ENCODE results near the gene CDCA4. TPM values are rescaled to one million over a fixed set of nuclear protein-coding genes. Genes with fewer than 3 reads are reported as not detected.

The CDCA4 gene
- total RNA-seq, 1 donor from 2014 or later: 33.2 TPM

DNA sequence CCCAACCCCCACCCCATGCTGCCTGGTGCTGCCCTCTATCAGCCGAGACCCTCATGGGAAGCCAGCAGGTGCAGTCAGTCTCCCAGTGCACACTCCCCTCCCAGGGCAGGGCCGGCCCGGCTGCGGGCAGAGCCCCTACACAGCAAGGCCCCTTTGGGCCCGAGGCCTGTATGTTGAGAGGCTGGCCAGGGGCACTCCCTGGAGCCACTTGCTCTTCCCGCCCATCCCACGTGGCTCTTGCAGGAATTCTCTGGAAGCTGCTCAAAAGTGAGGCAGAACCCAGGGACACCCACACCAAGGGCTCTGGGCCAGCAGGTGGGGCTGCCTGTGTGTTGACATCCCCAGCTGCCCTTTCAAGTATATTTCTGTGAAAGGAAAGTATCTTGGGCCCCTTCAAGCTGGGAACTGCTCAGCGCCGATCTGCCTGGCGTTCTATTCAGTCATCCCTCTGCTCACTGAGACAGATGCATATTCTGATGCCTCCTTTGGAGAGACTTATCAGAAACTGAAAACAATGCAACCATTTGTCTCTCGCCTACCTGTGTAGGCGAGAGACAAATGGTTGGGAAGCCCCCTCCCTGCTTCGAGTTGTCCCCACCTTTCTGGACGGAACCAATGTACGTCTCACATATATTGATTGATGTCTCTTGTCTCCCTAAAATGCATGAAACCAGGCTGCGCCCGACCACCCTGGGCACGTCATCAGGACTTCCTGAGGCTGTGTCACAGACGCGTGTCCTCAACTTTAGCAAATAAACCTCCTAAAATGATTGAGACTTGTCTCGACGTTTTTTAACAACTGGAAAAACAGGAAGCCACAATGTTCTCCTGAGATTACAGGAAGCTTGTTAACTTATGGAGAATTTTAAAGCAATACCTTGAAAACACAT lies 38.4 kb upstream of the CDCA4 start:
- no peak for DNase-seq (ENCODE audit: low read depth)
- TF ChIP-seq, protein P1, sequence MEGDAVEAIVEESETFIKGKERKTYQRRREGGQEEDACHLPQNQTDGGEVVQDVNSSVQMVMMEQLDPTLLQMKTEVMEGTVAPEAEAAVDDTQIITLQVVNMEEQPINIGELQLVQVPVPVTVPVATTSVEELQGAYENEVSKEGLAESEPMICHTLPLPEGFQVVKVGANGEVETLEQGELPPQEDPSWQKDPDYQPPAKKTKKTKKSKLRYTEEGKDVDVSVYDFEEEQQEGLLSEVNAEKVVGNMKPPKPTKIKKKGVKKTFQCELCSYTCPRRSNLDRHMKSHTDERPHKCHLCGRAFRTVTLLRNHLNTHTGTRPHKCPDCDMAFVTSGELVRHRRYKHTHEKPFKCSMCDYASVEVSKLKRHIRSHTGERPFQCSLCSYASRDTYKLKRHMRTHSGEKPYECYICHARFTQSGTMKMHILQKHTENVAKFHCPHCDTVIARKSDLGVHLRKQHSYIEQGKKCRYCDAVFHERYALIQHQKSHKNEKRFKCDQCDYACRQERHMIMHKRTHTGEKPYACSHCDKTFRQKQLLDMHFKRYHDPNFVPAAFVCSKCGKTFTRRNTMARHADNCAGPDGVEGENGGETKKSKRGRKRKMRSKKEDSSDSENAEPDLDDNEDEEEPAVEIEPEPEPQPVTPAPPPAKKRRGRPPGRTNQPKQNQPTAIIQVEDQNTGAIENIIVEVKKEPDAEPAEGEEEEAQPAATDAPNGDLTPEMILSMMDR (IDR thresholded peaks at IDR 0.05; ENCODE audit: insufficient read depth, low read length, poor library complexity, severe bottlenecking): peak; percentile 4
- Histone ChIP-seq H3K4me3 (ENCODE audit: low read depth, low read length) (no peak overlapping the region), H3K36me3 (ENCODE audit: control insufficient read depth, insufficient read depth, low read length) (no peaks in the 10 kb centered on the region), H3K27me3 (ENCODE audit: control insufficient read depth, insufficient read depth, low read length) (peaks cover 7% of the 10 kb centered on the region)

DNA sequence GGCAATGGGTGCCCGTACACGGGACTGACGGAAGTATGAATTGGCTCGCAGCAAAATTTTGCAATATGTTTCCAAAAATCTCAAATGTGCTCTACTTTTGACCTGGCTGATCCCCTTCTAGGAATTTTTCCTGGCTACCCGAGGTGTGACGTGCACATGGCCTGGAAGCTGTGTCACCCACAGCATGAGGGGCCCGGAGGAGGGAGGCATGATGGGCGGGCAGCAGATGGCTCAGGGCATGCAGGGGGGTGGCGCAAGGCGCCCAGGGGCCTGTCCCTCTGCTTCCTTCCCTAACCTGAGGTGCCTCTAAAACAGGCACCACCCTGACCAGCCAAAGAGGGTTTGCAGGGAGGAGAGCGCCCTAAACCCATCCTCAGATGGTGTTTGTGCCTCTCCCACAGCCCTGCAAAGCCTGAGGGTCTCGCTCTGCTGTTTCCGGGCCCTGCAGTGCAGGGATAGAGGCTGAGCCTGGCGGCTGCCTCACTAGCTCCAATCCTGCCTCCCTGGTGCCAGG lies 37.7 kb upstream of the CDCA4 start:
- Histone ChIP-seq H3K27me3 (ENCODE audit: control insufficient read depth, insufficient read depth, low read length) (peaks cover 7% of the 10 kb centered on the region), H3K4me3 (ENCODE audit: low read depth, low read length) (no peak overlapping the region), H3K36me3 (ENCODE audit: control insufficient read depth, insufficient read depth, low read length) (no peaks in the 10 kb centered on the region)
- DNase-seq (ENCODE audit: low read depth): no peak
- TF ChIP-seq, protein P1 (IDR thresholded peaks at IDR 0.05; ENCODE audit: insufficient read depth, low read length, poor library complexity, severe bottlenecking): no peak

DNA sequence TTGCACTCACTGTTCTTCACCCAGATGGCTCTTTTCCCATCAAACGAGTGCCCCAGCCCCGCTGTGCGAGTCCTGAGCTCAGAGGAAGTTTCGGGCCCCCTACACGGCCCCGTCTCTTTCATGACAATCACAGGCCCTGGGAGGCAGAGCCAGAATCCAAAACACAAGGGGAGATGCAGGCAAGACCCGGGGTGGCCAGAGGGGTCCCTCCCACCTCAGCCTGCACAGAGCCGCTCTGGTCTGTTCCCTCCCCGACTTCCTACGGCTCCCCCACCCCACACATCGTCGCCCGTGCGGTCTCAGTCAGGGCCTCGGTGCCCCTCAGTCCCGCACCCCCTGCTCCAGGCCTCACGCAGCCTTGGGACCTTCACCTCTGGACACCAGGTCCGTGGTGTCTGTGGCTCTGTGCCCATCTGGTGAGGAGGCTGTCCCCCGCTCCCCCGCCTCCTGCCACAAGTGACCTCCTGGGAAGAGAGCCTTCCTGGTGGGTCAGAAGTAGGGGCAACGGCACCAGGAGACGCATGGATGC lies 35.5 kb upstream of the CDCA4 start:
- TF ChIP-seq, protein P1 (IDR thresholded peaks at IDR 0.05; ENCODE audit: insufficient read depth, low read length, poor library complexity, severe bottlenecking): no peak

DNA sequence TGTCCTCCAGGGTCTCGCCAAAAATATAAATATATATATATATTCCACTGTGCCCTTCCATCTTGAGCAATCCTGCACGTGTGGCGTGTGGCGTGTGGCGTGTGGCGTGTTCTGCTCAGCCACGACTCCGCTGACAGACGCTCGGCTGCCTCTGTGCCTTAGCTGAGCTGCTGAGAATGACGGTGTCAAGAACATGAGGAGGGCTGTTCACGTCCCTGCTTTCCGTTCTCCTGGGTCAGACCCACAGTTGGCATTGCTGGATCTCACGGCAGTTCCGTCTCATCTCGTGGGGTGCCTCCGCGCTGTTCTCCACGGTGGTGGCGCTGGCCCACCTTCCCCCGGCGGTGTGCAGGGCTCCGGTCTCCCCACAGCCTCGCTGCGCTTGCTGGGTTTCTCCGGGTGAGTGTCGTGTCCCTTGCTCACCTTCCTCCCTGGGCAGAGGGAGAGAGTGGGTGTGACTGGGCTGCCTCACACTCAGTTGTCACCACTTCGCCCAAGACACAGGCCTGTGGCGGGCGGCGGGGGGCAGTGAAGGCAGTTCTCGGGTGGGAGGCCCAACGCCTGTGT lies 34.9 kb upstream of the CDCA4 start:
- H3K27me3 ChIP-seq (ENCODE audit: control insufficient read depth, insufficient read depth, low read length): peaks cover 9% of the 10 kb centered on the region
- H3K4me3 ChIP-seq (ENCODE audit: low read depth, low read length): no peak overlapping the region
- TF ChIP-seq, protein P1 (IDR thresholded peaks at IDR 0.05; ENCODE audit: insufficient read depth, low read length, poor library complexity, severe bottlenecking): no peak
- no peaks in the 10 kb centered on the region for H3K36me3 ChIP-seq (ENCODE audit: control insufficient read depth, insufficient read depth, low read length)
- no peak for DNase-seq (ENCODE audit: low read depth)

More for the DNA sequence above, 35.5 kb upstream of the CDCA4 start:
- H3K4me3 ChIP-seq (ENCODE audit: low read depth, low read length): no peak overlapping the region
- DNase-seq (ENCODE audit: low read depth): no peak
- H3K36me3 ChIP-seq (ENCODE audit: control insufficient read depth, insufficient read depth, low read length): no peaks in the 10 kb centered on the region
- H3K27me3 ChIP-seq (ENCODE audit: control insufficient read depth, insufficient read depth, low read length): peaks cover 7% of the 10 kb centered on the region

DNA sequence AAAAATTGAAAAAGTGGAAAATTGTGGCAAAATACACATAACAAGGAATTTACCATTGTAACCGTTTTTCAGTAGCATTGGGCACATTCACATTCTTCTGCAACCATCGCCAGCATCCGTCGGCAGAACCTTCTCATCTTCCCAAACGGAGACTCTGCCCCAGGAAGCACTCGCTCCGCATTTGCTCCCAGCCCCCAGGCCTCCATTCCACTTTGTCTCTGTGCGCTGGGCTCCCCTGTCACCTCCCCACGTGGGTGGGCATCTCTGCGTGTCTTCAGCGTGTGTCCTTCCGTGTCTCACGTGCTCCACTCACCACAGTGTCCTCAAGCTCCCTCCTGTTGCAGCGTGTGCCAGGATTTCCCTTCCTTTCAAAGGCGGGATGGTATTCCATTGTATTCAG lies 34.5 kb upstream of the CDCA4 start:
- TF ChIP-seq, protein P1 (IDR thresholded peaks at IDR 0.05; ENCODE audit: insufficient read depth, low read length, poor library complexity, severe bottlenecking): no peak
- Histone ChIP-seq H3K4me3 (ENCODE audit: low read depth, low read length) (no peak overlapping the region), H3K36me3 (ENCODE audit: control insufficient read depth, insufficient read depth, low read length) (no peaks in the 10 kb centered on the region), H3K27me3 (ENCODE audit: control insufficient read depth, insufficient read depth, low read length) (peaks cover 10% of the 10 kb centered on the region)
- DNase-seq (ENCODE audit: low read depth): no peak

All from kidney epithelial cell (primary cell).